Smooth muscle cell (in vitro differentiated cells): ENCODE measurements around the gene SLC39A12. TPM values are rescaled to one million over a fixed set of nuclear protein-coding genes. Genes with fewer than 3 reads are reported as not detected.

Experiments used
- DNase-seq: peaks from one replicate; lab custom pipeline; 2025; ENCODE audit not compliant: unreplicated experiment; lab: John Stamatoyannopoulos, UW
- H2AFZ ChIP-seq: fragments of 200-600 bp; sonication (generic); 2 replicates; pipeline ENCODE4 v1.6.0; 2016; ENCODE audit warnings: antibody characterized with exemption, low read depth, mild to moderate bottlenecking
- H3F3A ChIP-seq: fragments of 200-600 bp; sonication (generic); 2 replicates; pipeline ENCODE4 v1.6.0; 2017; ENCODE audit warnings: antibody characterized with exemption, low read depth
- H3K27ac ChIP-seq: fragments of 200-600 bp; sonication (generic); 2 replicates; pipeline ENCODE4 v1.5.1; 2016; ENCODE audit warnings: low read depth, mild to moderate bottlenecking
- H3K27me3 ChIP-seq: fragments of 200-600 bp; sonication (generic); 2 replicates; pipeline ENCODE4 v1.6.1; 2016; ENCODE audit warnings: low read depth, mild to moderate bottlenecking
- H3K36me3 ChIP-seq: fragments of 200-600 bp; sonication (generic); 2 replicates; pipeline ENCODE4 v1.5.1; 2016; ENCODE audit warnings: low read depth
- H3K4me1 ChIP-seq: fragments of 200-600 bp; sonication (generic); 2 replicates; pipeline ENCODE4 v1.5.1; 2016; ENCODE audit warnings: low read depth
- H3K4me2 ChIP-seq: fragments of 200-600 bp; sonication (generic); 2 replicates; pipeline ENCODE4 v1.6.0; 2016; ENCODE audit warnings: mild to moderate bottlenecking
- H3K4me3 ChIP-seq: fragments of 200-600 bp; sonication (generic); 2 replicates; pipeline ENCODE4 v1.5.1; 2016; ENCODE audit warnings: mild to moderate bottlenecking
- H3K79me2 ChIP-seq: fragments of 200-600 bp; sonication (generic); 2 replicates; pipeline ENCODE4 v1.6.0; 2016; ENCODE audit warnings: low read depth, mild to moderate bottlenecking
- H3K9ac ChIP-seq: fragments of 200-600 bp; sonication (generic); 2 replicates; pipeline ENCODE4 v1.6.0; 2016; ENCODE audit warnings: low read depth
- H3K9me3 ChIP-seq: fragments of 200-600 bp; sonication (generic); replicated peaks from 2 replicates; pipeline ENCODE4 v1.5.1; 2016; ENCODE audit warnings: low read depth
- H4K20me1 ChIP-seq: fragments of 200-600 bp; sonication (generic); 2 replicates; pipeline ENCODE4 v1.6.0; 2016; ENCODE audit warnings: low read depth
- WGBS: methylation state at CpG from one replicate; pipeline ENCODE4 v1.1.7; 2016; ENCODE audit warnings: low lambda C conversion rate; 5-methylcytosine and 5-hydroxymethylcytosine counted together
- polyA plus RNA-seq: library from polyadenylated mRNA; unstranded; fragments of >200 nt; fragmentation: Nextera tagmentation; extraction: Ambion mirVana; gene quantifications from 2 replicates; pipeline ENCODE4 v1.2.1, GENCODE V29; 2016
- total RNA-seq: library from RNA; depleted of rRNA; stranded (reverse); fragments of >200 nt; gene quantifications from 2 replicates; pipeline ENCODE4 v1.2.3, GENCODE V29; 2014
- TF ChIP-seq, protein P1 (sequence below): fragments of 200-600 bp; sonication (generic); IDR thresholded peaks from 2 replicates; pipeline ENCODE4 v1.5.1; 2017; ENCODE audit warnings: borderline replicate concordance, mild to moderate bottlenecking, antibody characterized with exemption; ENCODE audit not compliant: insufficient read depth, poor library complexity, severe bottlenecking

SLC39A12 gene
- total and polyA plus RNA-seq, 2 experiments from 2014 or later = not detected

DNA sequence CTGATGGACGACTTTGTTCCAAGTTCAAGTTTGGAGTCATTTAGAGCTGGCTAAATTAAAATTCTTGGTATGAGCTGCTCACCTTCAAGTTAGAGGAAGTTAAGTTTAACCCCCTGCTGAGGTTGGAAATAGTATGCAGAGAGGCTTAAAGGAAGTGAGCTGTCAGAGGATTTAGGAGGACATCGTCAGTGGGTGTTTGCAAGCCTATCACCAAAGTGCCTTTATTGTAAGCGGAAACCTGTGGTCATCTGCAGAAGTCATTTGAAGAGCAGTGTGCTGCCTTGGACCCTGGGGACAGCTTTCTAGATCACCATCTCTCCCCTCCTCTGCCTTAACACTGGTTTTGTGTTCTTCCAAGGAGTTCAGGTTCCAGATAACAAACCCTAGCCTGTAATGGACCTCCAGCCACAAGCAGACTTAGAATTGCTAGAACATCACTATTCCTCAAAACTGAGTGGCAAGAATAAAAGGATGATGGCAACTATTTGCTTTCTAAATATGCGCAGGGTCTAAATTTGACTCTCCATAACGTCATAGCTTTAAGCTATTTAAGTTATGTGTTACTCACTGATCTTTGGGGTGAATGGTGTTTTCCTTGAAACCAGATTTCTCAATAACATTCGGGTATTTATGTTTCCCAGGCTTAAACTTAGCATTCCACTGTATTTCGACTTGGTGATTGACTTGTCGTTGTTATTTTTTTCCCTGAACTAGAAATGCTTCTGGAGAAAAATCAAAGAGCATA is 93.4 kb downstream of the SLC39A12 start:
- H3K36me3 ChIP-seq = no peaks in the 10 kb centered on the region
- H3K4me1 ChIP-seq = no peaks in the 10 kb centered on the region
- TF ChIP-seq, protein P1, sequence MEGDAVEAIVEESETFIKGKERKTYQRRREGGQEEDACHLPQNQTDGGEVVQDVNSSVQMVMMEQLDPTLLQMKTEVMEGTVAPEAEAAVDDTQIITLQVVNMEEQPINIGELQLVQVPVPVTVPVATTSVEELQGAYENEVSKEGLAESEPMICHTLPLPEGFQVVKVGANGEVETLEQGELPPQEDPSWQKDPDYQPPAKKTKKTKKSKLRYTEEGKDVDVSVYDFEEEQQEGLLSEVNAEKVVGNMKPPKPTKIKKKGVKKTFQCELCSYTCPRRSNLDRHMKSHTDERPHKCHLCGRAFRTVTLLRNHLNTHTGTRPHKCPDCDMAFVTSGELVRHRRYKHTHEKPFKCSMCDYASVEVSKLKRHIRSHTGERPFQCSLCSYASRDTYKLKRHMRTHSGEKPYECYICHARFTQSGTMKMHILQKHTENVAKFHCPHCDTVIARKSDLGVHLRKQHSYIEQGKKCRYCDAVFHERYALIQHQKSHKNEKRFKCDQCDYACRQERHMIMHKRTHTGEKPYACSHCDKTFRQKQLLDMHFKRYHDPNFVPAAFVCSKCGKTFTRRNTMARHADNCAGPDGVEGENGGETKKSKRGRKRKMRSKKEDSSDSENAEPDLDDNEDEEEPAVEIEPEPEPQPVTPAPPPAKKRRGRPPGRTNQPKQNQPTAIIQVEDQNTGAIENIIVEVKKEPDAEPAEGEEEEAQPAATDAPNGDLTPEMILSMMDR = no peak
- peaks cover 28% of the 10 kb centered on the region for H3K27me3 ChIP-seq
- 79% methylated on average over 8 of the region's 8 CpGs for WGBS
- no peak for DNase-seq
- H4K20me1 ChIP-seq = no peaks in the 10 kb centered on the region
- no peaks in the 10 kb centered on the region for H3K79me2 ChIP-seq
- H2AFZ ChIP-seq = no peak overlapping the region
- H3K9ac ChIP-seq = no peak overlapping the region
- no peaks in the 10 kb centered on the region for H3K9me3 ChIP-seq
- no peak overlapping the region for H3K27ac ChIP-seq
- no peak overlapping the region for H3K4me3 ChIP-seq
- H3K4me2 ChIP-seq = no peak overlapping the region
- no peaks in the 10 kb centered on the region for H3F3A ChIP-seq

DNA sequence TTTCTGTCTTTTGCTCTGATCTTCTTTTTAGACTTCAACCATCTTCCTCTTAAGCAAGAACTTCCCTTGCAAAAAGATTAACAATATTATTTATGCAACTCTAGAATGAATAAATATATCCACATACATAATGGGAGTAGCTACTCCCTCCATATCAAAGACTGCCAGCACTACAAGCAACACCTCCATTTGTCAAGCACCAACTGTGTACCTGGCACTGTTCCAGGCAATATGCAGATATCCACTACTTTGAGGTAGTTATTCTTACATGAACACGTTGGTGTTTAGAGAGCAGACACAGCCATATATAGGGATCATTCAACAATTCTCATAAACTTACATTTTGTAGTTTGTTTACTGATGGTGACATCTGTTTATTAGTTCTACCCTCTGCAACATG is 104.9 kb downstream of the SLC39A12 start:
- Histone ChIP-seq H3K4me2 (no peak overlapping the region), H3K4me1 (no peaks in the 10 kb centered on the region), H3K4me3 (no peak overlapping the region), H4K20me1 (no peaks in the 10 kb centered on the region), H3K27ac (no peak overlapping the region), H3K27me3 (peaks cover 48% of the 10 kb centered on the region), H3K36me3 (no peaks in the 10 kb centered on the region), H3K9me3 (no peaks in the 10 kb centered on the region), H2AFZ (no peak overlapping the region), H3K9ac (no peak overlapping the region), H3F3A (no peaks in the 10 kb centered on the region), H3K79me2 (no peaks in the 10 kb centered on the region)
- no peak for DNase-seq
- WGBS = 62% methylated on average over 1 of the region's 1 CpG
- TF ChIP-seq, protein P1 = no peak

DNA sequence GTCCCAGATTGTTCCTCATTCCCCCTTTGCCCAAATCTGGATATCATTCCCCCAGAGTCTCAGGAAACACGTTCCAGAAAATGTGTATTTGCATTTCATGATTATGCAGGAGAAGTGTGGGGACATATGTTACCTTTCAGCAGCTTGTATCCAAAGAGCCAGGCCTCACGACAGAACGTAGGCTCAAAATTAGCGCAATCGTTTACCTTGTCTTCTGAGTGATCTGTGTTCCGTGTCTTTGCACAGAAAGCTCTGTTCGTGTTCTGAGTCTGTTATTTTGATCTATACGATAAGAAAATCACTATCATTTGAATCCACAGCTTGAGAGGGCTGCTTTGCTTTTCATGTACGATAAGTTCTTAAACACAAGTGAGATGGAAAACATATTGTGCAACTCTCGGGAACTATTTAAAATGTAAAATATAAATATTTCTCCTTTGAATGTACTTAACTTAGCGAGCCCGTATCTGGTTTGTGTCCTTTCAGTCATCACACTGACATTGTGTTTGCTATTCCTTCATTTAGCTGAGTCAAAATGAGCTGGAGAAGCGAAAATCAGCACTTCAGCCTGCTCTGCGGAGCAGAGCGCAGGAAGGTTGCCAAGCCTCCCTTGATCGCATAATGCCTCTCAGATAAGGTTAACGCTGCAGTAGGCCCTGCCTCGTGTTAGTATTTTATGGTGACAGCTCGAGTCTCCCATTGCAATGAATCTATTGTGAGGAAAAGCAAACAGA is 108.3 kb downstream of the SLC39A12 start:
- no peaks in the 10 kb centered on the region for H3F3A ChIP-seq
- 27% methylated on average over 19 of the region's 19 CpGs for WGBS
- H2AFZ ChIP-seq = no peak overlapping the region
- H3K79me2 ChIP-seq = no peaks in the 10 kb centered on the region
- H3K27ac ChIP-seq = no peak overlapping the region
- TF ChIP-seq, protein P1 = no peak
- H3K9ac ChIP-seq = no peak overlapping the region
- H3K27me3 ChIP-seq = peaks cover 50% of the 10 kb centered on the region
- H3K36me3 ChIP-seq = no peaks in the 10 kb centered on the region
- no peaks in the 10 kb centered on the region for H3K9me3 ChIP-seq
- no peaks in the 10 kb centered on the region for H3K4me1 ChIP-seq
- peak overlapping the region; percentile 61 for H3K4me2 ChIP-seq
- no peak overlapping the region for H3K4me3 ChIP-seq
- H4K20me1 ChIP-seq = no peaks in the 10 kb centered on the region
- peak; percentile 7 for DNase-seq
